Natural killer cell (primary cell): ENCODE data around the gene CAPS2. TPM values are rescaled to one million over a fixed set of nuclear protein-coding genes. Genes with fewer than 3 reads are reported as not detected.

Experiments
- ATAC-seq, 3 donors: fragments of 150-1000 bp in 2 of 3; fragments of 200-7000 bp in 1 of 3; cut with Tn5 transposase; 1 replicate in 1 of 3; 2 replicates in 2 of 3; pipeline ENCODE4 v1.10.0; 2021; ENCODE audit warnings: mild to moderate bottlenecking in 2 of 3, moderate library complexity in 2 of 3
- DNase-seq, 2 donors: peaks; one replicate each; pipeline versions ENCODE4 v3.0.0 to v3.0.0-alpha.2; 2013 to 2021; ENCODE audit warnings: mixed read lengths in 1 of 2
- H3K27ac ChIP-seq: one replicate; pipeline ENCODE4 v1.5.1; 2013; ENCODE audit warnings: mild to moderate bottlenecking, low read length
- H3K27me3 ChIP-seq: one replicate; pipeline ENCODE4 v1.6.1; 2013; ENCODE audit warnings: low read length; ENCODE audit not compliant: control insufficient read depth, insufficient read depth
- H3K36me3 ChIP-seq: one replicate; pipeline ENCODE4 v1.6.1; 2013; ENCODE audit warnings: low read length; ENCODE audit not compliant: control insufficient read depth, insufficient read depth
- H3K4me1 ChIP-seq: one replicate; pipeline ENCODE4 v1.6.1; 2013; ENCODE audit warnings: low read length; ENCODE audit not compliant: control insufficient read depth, insufficient read depth
- H3K4me3 ChIP-seq: one replicate; pipeline ENCODE4 v1.5.1; 2013; ENCODE audit warnings: low read length
- H3K9me3 ChIP-seq: one replicate; pipeline ENCODE4 v1.6.1; 2013; ENCODE audit warnings: low read length; ENCODE audit not compliant: control insufficient read depth, insufficient read depth
- H3K27ac Mint-ChIP-seq, 2 donors: one replicate each; pipeline ENCODE4 v1.8.0; 2022; ENCODE audit warnings: mild to moderate bottlenecking in 2 of 2, mixed read lengths in 2 of 2, moderate library complexity in 1 of 2
- H3K27me3 Mint-ChIP-seq, 2 donors: one replicate each; pipeline ENCODE4 v1.8.0; 2022; ENCODE audit warnings: low read depth in 2 of 2, mixed read lengths in 2 of 2
- H3K36me3 Mint-ChIP-seq: one replicate; pipeline ENCODE4 v1.8.0; 2022; ENCODE audit warnings: mixed read lengths
- H3K4me1 Mint-ChIP-seq, 2 donors: one replicate each; pipeline ENCODE4 v1.8.0; 2022; ENCODE audit warnings: mixed read lengths in 2 of 2
- H3K4me3 Mint-ChIP-seq: one replicate; pipeline ENCODE4 v1.8.0; 2022; ENCODE audit warnings: mild to moderate bottlenecking, moderate library complexity, mixed read lengths
- H3K9me3 Mint-ChIP-seq, 2 donors: one replicate each; pipeline ENCODE4 v1.8.0; 2022; ENCODE audit warnings: mixed read lengths in 2 of 2
- whole genome bisulfite sequencing: methylation state at CpG from one replicate; pipeline ENCODE4 v1.1.7; 2013; ENCODE audit warnings: missing lambda C conversion rate; ENCODE audit not compliant: insufficient coverage; 5-methylcytosine and 5-hydroxymethylcytosine counted together
- intact Hi-C: fragments of 100-400 bp; cut with micrococcal nuclease; formaldehyde crosslinking; loops from one replicate; pipeline ENCODE4 v1.14.2; 2022
- total RNA-seq, 4 donors: library from RNA; stranded (reverse); fragments of 120-200 nt in 1 of 4; gene quantifications; one replicate each; pipeline versions ENCODE4 v1.2.3 to v1.2.4, GENCODE V29; 2013 to 2022
- TF ChIP-seq, protein P1 (sequence below): fragments of 200-600 bp; IDR thresholded peaks from one replicate; pipeline ENCODE4 v1.8.0; 2022; ENCODE audit warnings: antibody characterized with exemption

CAPS2 gene
- total RNA-seq, 3 donors from 2014 or later (not counting 1 experiment from before 2014, with no cell fraction given), result 9.2 to 9.6 (median 9.5) TPM

DNA sequence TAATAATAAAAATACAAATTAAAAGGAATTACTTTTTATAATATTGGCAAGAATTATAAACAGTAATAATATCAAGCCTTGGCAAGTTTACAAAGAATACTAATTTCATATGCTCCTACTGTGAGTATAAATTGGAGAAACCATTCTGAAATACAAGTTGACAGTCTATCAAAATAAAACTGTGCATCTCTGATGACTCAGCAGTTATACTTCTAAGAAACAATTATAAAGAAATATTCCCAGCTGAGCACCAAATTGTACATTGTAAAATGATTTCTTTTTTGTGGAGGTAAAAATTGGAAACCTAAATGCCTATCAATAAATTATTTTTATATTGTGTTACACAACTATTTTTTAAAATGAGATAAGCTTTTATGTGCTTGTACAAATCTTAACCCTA is 85.0 kb downstream of the CAPS2 start:
- Histone ChIP-seq H3K9me3 (peaks cover 4% of the 10 kb centered on the region), H3K4me3 (no peak overlapping the region), H3K36me3 (no peaks in the 10 kb centered on the region), H3K4me1 (no peaks in the 10 kb centered on the region), H3K27me3 (no peaks in the 10 kb centered on the region), H3K27ac (no peak overlapping the region)
- ATAC-seq (no peak), DNase-seq (no peak)
- intact Hi-C loops, result no loop called here
- Mint-ChIP-seq H3K9me3 (peaks cover 6 to 10% of the 10 kb centered on the region in 2 donors), H3K27ac (no peak overlapping the region), H3K4me1 (no peaks in the 10 kb centered on the region), H3K27me3 (no peaks in the 10 kb centered on the region), H3K4me3 (no peak overlapping the region), H3K36me3 (peaks cover 7% of the 10 kb centered on the region)
- TF ChIP-seq, protein P1, sequence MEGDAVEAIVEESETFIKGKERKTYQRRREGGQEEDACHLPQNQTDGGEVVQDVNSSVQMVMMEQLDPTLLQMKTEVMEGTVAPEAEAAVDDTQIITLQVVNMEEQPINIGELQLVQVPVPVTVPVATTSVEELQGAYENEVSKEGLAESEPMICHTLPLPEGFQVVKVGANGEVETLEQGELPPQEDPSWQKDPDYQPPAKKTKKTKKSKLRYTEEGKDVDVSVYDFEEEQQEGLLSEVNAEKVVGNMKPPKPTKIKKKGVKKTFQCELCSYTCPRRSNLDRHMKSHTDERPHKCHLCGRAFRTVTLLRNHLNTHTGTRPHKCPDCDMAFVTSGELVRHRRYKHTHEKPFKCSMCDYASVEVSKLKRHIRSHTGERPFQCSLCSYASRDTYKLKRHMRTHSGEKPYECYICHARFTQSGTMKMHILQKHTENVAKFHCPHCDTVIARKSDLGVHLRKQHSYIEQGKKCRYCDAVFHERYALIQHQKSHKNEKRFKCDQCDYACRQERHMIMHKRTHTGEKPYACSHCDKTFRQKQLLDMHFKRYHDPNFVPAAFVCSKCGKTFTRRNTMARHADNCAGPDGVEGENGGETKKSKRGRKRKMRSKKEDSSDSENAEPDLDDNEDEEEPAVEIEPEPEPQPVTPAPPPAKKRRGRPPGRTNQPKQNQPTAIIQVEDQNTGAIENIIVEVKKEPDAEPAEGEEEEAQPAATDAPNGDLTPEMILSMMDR, result no peak

DNA sequence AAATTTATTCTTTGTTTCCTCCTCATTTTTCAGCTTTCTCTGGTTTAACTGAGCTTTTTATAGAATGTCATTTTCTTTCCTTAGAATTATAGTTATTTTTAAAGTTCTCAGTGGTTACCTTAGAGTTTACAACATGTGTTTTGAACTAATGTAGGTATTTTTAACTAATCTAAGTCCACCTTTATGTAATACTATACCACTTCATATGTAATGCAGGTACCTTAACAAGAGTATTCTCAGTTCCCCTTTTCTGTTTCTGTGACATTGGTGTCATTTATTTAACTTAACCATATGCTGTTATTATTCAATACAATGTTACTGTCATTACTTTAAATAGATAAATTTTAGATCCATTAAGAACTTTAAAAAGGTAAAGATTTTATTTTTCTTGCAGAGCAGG is 90.1 kb downstream of the CAPS2 start:
- DNase-seq (no peak), ATAC-seq (no peak)
- Mint-ChIP-seq H3K27ac (no peak overlapping the region), H3K36me3 (peaks cover 7% of the 10 kb centered on the region), H3K27me3 (no peaks in the 10 kb centered on the region), H3K9me3 (peaks cover 7 to 9% of the 10 kb centered on the region in 2 donors), H3K4me1 (no peaks in the 10 kb centered on the region), H3K4me3 (no peak overlapping the region)
- H3K9me3 ChIP-seq, result peaks cover 4% of the 10 kb centered on the region
- H3K27me3 ChIP-seq, result no peaks in the 10 kb centered on the region
- H3K27ac ChIP-seq, result no peak overlapping the region
- TF ChIP-seq, protein P1, result no peak
- intact Hi-C loops, result no loop called here
- no peaks in the 10 kb centered on the region for H3K4me1 ChIP-seq
- no peak overlapping the region for H3K4me3 ChIP-seq
- no peaks in the 10 kb centered on the region for H3K36me3 ChIP-seq

DNA sequence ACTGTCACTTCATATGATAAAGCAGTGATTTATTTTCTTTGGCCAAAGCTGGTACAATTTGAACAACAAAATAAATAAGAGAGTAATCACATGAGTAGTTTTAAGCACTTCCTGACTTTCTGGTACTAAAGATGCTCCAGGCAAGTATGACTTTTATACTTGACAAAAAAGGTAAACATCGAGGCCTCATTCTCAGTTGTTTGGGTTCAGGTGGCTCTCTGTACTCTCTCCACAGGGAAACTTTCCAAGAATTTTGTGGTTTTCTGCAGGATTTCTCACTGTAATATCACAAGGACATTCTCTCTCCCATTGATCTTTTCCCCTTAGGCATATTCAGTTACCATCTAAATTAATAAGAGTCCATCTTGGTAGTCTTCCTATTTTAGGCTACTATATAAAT is 93.9 kb downstream of the CAPS2 start:
- no peaks in the 10 kb centered on the region for H3K27me3 Mint-ChIP-seq
- WGBS, result 100% methylated on average over 1 of the region's 1 CpG
- TF ChIP-seq, protein P1, result no peak
- ATAC-seq, result no peak
- H3K4me3 Mint-ChIP-seq, result no peak overlapping the region
- peaks cover 9% of the 10 kb centered on the region in 2 donors for H3K9me3 Mint-ChIP-seq
- H3K36me3 Mint-ChIP-seq, result peaks cover 7% of the 10 kb centered on the region
- Histone ChIP-seq H3K4me3 (no peak overlapping the region), H3K27me3 (no peaks in the 10 kb centered on the region), H3K36me3 (no peaks in the 10 kb centered on the region), H3K9me3 (no peaks in the 10 kb centered on the region), H3K27ac (no peak overlapping the region), H3K4me1 (no peaks in the 10 kb centered on the region)
- intact Hi-C loops, result no loop called here
- no peak for DNase-seq
- H3K4me1 Mint-ChIP-seq, result no peaks in the 10 kb centered on the region
- H3K27ac Mint-ChIP-seq, result no peak overlapping the region

DNA sequence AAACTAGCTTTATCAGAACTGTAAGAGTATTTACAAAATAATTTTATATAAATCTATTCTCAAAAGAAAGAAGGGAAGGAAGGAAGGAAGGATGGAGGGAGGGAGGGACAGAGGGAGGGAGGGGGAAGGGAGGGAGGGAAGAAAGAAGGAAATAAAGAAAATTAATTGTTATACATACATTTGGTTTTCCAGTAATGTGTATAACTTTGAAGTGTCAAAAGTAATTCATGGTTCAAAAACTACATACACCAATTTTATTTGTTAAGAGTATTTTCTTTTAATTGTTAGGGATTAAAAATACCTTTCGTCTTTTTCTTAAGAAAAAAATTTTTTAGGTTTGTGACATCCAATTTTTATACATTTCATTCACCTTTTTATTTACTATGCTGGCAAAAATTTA is 103.0 kb downstream of the CAPS2 start:
- intact Hi-C loops, result no loop called here
- H3K27ac Mint-ChIP-seq, result no peak overlapping the region
- H3K4me1 Mint-ChIP-seq, result no peaks in the 10 kb centered on the region
- H3K27me3 Mint-ChIP-seq, result no peaks in the 10 kb centered on the region
- Histone ChIP-seq H3K4me3 (no peak overlapping the region), H3K4me1 (no peaks in the 10 kb centered on the region), H3K27ac (no peak overlapping the region), H3K36me3 (no peaks in the 10 kb centered on the region), H3K27me3 (no peaks in the 10 kb centered on the region), H3K9me3 (no peaks in the 10 kb centered on the region)
- no peak overlapping the region for H3K4me3 Mint-ChIP-seq
- H3K36me3 Mint-ChIP-seq, result no peaks in the 10 kb centered on the region
- no CpG with 5 or more reads among the region's 1 CpG for WGBS
- TF ChIP-seq, protein P1, result no peak
- no peak for DNase-seq
- H3K9me3 Mint-ChIP-seq, result peaks cover 4 to 11% of the 10 kb centered on the region in 2 donors
- ATAC-seq, result no peak

Other genes with a start within 250 kb of the CAPS2 start
- not detected for gene KCNC2, start 120.5 kb downstream of the CAPS2 start, total RNA-seq
- gene GLIPR1L1, start 4.3 kb upstream of the CAPS2 start, total RNA-seq, result not detected
- 1 to 10 TPM in 2 of 3 donors, under 1 TPM in 1; 0.75 to 1.7 (median 1.6) TPM for gene GLIPR1L2, start 60.8 kb upstream of the CAPS2 start, total RNA-seq
- 100 to 1,000 TPM; 106 to 120 (median 115) TPM for gene GLIPR1, start 150.4 kb upstream of the CAPS2 start, total RNA-seq
- 100 to 1,000 TPM; 101 to 112 (median 106) TPM for gene KRR1, start 181.3 kb upstream of the CAPS2 start, total RNA-seq